Esophagus (tissue), 2 donors: Measurements from ENCODE around the gene EIF5. TPM values are rescaled to one million over a fixed set of nuclear protein-coding genes. Genes with fewer than 3 reads are reported as not detected.

Experiments used
- H3K27ac ChIP-seq, 2 donors: one replicate each; pipeline ENCODE4 v1.5.1; 2013; ENCODE audit warnings: low read depth in 2 of 2, mild to moderate bottlenecking in 2 of 2, inconsistent platforms in 1 of 2, low read length in 1 of 2, moderate library complexity in 1 of 2
- H3K27me3 ChIP-seq, 2 donors: one replicate each; pipeline ENCODE4 v1.6.1; 2013; ENCODE audit warnings: low read length in 2 of 2, control low read depth in 1 of 2, mild to moderate bottlenecking in 1 of 2; ENCODE audit not compliant: insufficient read depth in 2 of 2, control insufficient read depth in 1 of 2
- H3K36me3 ChIP-seq, 2 donors: one replicate each; pipeline ENCODE4 v1.6.1; 2013; ENCODE audit warnings: low read length in 1 of 2; ENCODE audit not compliant: control insufficient read depth in 2 of 2, insufficient read depth in 2 of 2
- H3K4me1 ChIP-seq, 2 donors: one replicate each; pipeline ENCODE4 v1.6.1; 2013; ENCODE audit warnings: low read length in 1 of 2; ENCODE audit not compliant: control insufficient read depth in 2 of 2, insufficient read depth in 2 of 2
- H3K4me3 ChIP-seq, 2 donors: one replicate each; pipeline ENCODE4 v1.5.1; 2013; ENCODE audit warnings: low read length in 2 of 2, mild to moderate bottlenecking in 2 of 2, low read depth in 1 of 2, moderate library complexity in 1 of 2
- H3K9me3 ChIP-seq, 2 donors: one replicate each; pipeline ENCODE4 v1.6.1; 2013; ENCODE audit warnings: mild to moderate bottlenecking in 2 of 2, low read depth in 1 of 2, low read length in 1 of 2, moderate library complexity in 1 of 2; ENCODE audit not compliant: control insufficient read depth in 2 of 2, insufficient read depth in 1 of 2
- WGBS, 2 donors: extraction: QIAGEN DNeasy Blood & Tissue Kit; methylation state at CpG; one replicate each; pipeline ENCODE4 v1.1.7; 2013; 5-methylcytosine and 5-hydroxymethylcytosine counted together
- polyA plus RNA-seq, 2 donors: library from polyadenylated mRNA; stranded (reverse); fragments of 200-250 nt; gene quantifications; one replicate each; pipeline ENCODE4 v1.2.3, GENCODE V29; 2013
- donor health status: healthy with polysubstance abuse.
- donor health status: Bipolar disorder and iron deficiency.

EIF5 gene
- polyA plus RNA-seq, 2 donors, result 62.6 to 125 TPM

GRCh38 chr14:103316721-103317121, 17.3 kb upstream of the EIF5 start:
- H3K9me3 ChIP-seq, result no peaks in the 10 kb centered on the region

GRCh38 chr14:103317251-103317650, 16.8 kb upstream of the EIF5 start:
- H3K27me3 ChIP-seq, result no peaks in the 10 kb centered on the region
- H3K9me3 ChIP-seq, result no peaks in the 10 kb centered on the region
- WGBS, 2 donors, result 64 to 67% methylated on average over 9 of the region's 9 CpGs
- no peaks in the 10 kb centered on the region for H3K36me3 ChIP-seq
- no peaks in the 10 kb centered on the region for H3K4me1 ChIP-seq
- no peak overlapping the region for H3K27ac ChIP-seq
- no peak overlapping the region for H3K4me3 ChIP-seq

More at GRCh38 chr14:103316721-103317121, 17.3 kb upstream of the EIF5 start:
- Histone ChIP-seq H3K27ac (no peak overlapping the region), H3K4me1 (no peaks in the 10 kb centered on the region), H3K4me3 (no peak overlapping the region), H3K27me3 (no peaks in the 10 kb centered on the region), H3K36me3 (no peaks in the 10 kb centered on the region)
- 83 to 91% methylated on average over 15 to 16 of the region's 16 CpGs for WGBS, 2 donors

GRCh38 chr14:103317976-103318580, 16.0 kb upstream of the EIF5 start:
- H3K4me1 ChIP-seq, result no peaks in the 10 kb centered on the region
- 85 to 88% methylated on average over 10 of the region's 10 CpGs for WGBS, 2 donors
- H3K27ac ChIP-seq, result no peak overlapping the region
- no peaks in the 10 kb centered on the region for H3K36me3 ChIP-seq
- H3K4me3 ChIP-seq, result no peak overlapping the region
- no peaks in the 10 kb centered on the region for H3K9me3 ChIP-seq
- no peaks in the 10 kb centered on the region for H3K27me3 ChIP-seq

GRCh38 chr14:103318750-103319419, 15.2 kb upstream of the EIF5 start:
- 74 to 86% methylated on average over 6 of the region's 6 CpGs for WGBS, 2 donors
- Histone ChIP-seq H3K4me3 (no peak overlapping the region), H3K4me1 (no peaks in the 10 kb centered on the region), H3K9me3 (no peaks in the 10 kb centered on the region), H3K36me3 (no peaks in the 10 kb centered on the region), H3K27ac (no peak overlapping the region), H3K27me3 (no peaks in the 10 kb centered on the region)

- H3K27ac ChIP-seq, result no peak overlapping the region
- H3K4me3 ChIP-seq, result no peak overlapping the region
- 90 to 91% methylated on average over 7 of the region's 7 CpGs for WGBS, 2 donors
Measured at GRCh38 chr14:103319422-103319821, 14.6 kb upstream of the EIF5 start.

GRCh38 chr14:103326078-103326477, 8.0 kb upstream of the EIF5 start:
- Histone ChIP-seq H3K9me3 (peaks cover 0 to 5% of the 10 kb centered on the region in 2 donors), H3K36me3 (no peaks in the 10 kb centered on the region), H3K4me3 (no peak overlapping the region), H3K27me3 (no peaks in the 10 kb centered on the region), H3K4me1 (peaks cover 0 to 2% of the 10 kb centered on the region in 2 donors), H3K27ac (no peak overlapping the region)
- 72 to 78% methylated on average over 3 of the region's 3 CpGs for WGBS, 2 donors

More at GRCh38 chr14:103319422-103319821, 14.6 kb upstream of the EIF5 start:
- Histone ChIP-seq H3K27me3 (no peaks in the 10 kb centered on the region), H3K9me3 (no peaks in the 10 kb centered on the region), H3K36me3 (no peaks in the 10 kb centered on the region), H3K4me1 (no peaks in the 10 kb centered on the region)

GRCh38 chr14:103328941-103329340, 5.1 kb upstream of the EIF5 start:
- H3K4me3 ChIP-seq, result no peak overlapping the region
- 88 to 91% methylated on average over 5 of the region's 5 CpGs for WGBS, 2 donors

GRCh38 chr14:103329401-103330347, 4.4 kb upstream of the EIF5 start:
- H3K4me1 ChIP-seq, result peaks cover 0 to 2% of the 10 kb centered on the region in 2 donors
- H3K27ac ChIP-seq, result peak overlapping the region in 1 of 2 donors; percentile 27
- no peaks in the 10 kb centered on the region for H3K36me3 ChIP-seq
- H3K27me3 ChIP-seq, result no peaks in the 10 kb centered on the region
- WGBS, 2 donors, result 64 to 66% methylated on average over 14 of the region's 14 CpGs
- H3K9me3 ChIP-seq, result peaks cover 0 to 5% of the 10 kb centered on the region in 2 donors
- no peak overlapping the region for H3K4me3 ChIP-seq

More at GRCh38 chr14:103328941-103329340, 5.1 kb upstream of the EIF5 start:
- Histone ChIP-seq H3K36me3 (no peaks in the 10 kb centered on the region), H3K27ac (no peak overlapping the region), H3K9me3 (peaks cover 0 to 5% of the 10 kb centered on the region in 2 donors), H3K27me3 (no peaks in the 10 kb centered on the region), H3K4me1 (peaks cover 0 to 2% of the 10 kb centered on the region in 2 donors)

GRCh38 chr14:103330536-103330935, 3.5 kb upstream of the EIF5 start:
- WGBS, 2 donors, result 42 to 54% methylated on average over 2 of the region's 2 CpGs
- no peaks in the 10 kb centered on the region for H3K36me3 ChIP-seq
- no peak overlapping the region for H3K27ac ChIP-seq
- H3K4me3 ChIP-seq, result no peak overlapping the region
- H3K9me3 ChIP-seq, result peaks cover 0 to 5% of the 10 kb centered on the region in 2 donors
- no peaks in the 10 kb centered on the region for H3K27me3 ChIP-seq
- peaks cover 0 to 2% of the 10 kb centered on the region in 2 donors for H3K4me1 ChIP-seq
